NB4 (cell line): ENCODE data around the gene CACNA1A.

Experiments used
- DNase-seq: peaks from one replicate; pipeline ENCODE4 v3.0.0; 2010; ENCODE audit warnings: low read depth
- H3K4me3 ChIP-seq: one replicate; pipeline ENCODE4 v1.5.1; 2011; ENCODE audit warnings: mild to moderate bottlenecking, low read depth, low read length, moderate library complexity
- MYC ChIP-seq: IDR thresholded peaks from 2 replicates; pipeline ENCODE4 v1.6.1; 2011; ENCODE audit warnings: low read depth, low read length
- POLR2A ChIP-seq: IDR thresholded peaks from 2 replicates; pipeline ENCODE4 v1.6.1; 2011; ENCODE audit warnings: mild to moderate bottlenecking; ENCODE audit not compliant: insufficient read length; ENCODE audit errors: extremely low read depth
- TF ChIP-seq, protein P1 (sequence below): IDR thresholded peaks from 2 replicates; pipeline ENCODE4 v1.6.1; 2011; ENCODE audit warnings: low read depth, low read length
- TF ChIP-seq, protein P2 (sequence below): IDR thresholded peaks from one replicate; pipeline ENCODE4 v1.5.1; 2012; ENCODE audit warnings: low read depth, low read length

Gene CACNA1A

DNA sequence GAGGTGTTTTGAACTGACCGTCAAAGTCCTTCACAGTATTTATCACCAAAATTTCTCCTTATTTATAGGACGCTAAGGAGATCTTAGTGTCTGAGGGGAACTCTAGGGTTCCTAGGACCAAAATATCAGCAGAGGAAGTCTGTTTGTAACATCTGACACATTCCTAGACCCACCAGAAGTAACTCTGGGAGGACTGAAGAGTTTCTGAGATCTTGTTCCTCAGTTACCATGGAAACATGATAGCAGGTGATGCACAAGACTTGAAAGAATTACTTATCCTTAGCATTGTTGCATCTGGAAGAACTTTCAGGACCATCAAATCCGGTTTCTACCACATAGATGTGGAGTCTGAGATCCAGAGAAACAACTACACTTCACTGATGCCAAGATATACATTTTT lies 191.5 kb downstream of the CACNA1A start:
- no peak for DNase-seq
- TF ChIP-seq, protein P1, sequence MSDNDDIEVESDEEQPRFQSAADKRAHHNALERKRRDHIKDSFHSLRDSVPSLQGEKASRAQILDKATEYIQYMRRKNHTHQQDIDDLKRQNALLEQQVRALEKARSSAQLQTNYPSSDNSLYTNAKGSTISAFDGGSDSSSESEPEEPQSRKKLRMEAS: no peak
- TF ChIP-seq MYC (no peak), POLR2A (no peak)
- TF ChIP-seq, protein P2, sequence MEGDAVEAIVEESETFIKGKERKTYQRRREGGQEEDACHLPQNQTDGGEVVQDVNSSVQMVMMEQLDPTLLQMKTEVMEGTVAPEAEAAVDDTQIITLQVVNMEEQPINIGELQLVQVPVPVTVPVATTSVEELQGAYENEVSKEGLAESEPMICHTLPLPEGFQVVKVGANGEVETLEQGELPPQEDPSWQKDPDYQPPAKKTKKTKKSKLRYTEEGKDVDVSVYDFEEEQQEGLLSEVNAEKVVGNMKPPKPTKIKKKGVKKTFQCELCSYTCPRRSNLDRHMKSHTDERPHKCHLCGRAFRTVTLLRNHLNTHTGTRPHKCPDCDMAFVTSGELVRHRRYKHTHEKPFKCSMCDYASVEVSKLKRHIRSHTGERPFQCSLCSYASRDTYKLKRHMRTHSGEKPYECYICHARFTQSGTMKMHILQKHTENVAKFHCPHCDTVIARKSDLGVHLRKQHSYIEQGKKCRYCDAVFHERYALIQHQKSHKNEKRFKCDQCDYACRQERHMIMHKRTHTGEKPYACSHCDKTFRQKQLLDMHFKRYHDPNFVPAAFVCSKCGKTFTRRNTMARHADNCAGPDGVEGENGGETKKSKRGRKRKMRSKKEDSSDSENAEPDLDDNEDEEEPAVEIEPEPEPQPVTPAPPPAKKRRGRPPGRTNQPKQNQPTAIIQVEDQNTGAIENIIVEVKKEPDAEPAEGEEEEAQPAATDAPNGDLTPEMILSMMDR: no peak
- H3K4me3 ChIP-seq: no peak overlapping the region

DNA sequence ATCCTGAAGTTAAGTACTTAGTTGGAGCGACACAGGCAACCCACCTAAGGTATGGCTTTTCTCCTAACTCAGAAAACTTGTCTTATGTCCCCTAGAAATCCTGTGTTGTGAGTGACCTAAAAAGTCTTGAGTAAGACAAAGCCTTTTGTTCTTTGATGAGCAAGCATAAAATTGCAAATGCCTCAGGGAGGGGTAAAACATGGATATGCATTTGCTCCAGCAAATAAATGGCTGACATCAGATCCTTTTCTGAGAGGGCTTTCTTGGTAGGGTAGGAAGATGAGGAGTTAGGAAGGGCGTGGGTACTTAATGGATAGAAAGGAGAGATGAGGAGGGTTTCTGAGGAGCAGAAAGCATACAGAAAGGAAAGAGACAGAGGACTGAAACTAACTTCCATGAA lies 192.4 kb downstream of the CACNA1A start:
- H3K4me3 ChIP-seq: no peak overlapping the region
- no peak for DNase-seq
- TF ChIP-seq POLR2A (no peak), MYC (no peak)
- TF ChIP-seq, protein P2: no peak
- TF ChIP-seq, protein P1: no peak

DNA sequence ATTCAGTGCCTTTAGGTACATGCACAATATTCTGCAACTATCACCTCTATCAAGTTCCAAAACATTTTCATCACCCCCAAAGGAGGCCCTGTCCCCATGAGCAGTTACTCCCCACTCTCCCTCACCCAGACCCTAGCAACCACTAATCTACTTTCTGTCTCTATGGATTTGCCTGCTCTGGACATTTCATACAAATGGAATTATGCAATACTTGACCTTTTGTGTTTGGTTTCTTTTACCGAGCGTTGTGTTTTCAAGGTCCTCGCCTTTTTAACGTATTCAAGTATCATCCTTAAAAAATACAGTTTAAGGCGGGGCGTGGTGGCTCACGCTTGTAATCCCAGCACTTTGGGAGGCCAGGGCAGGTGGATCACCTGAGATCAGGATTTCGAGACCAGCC lies 196.4 kb downstream of the CACNA1A start:
- TF ChIP-seq POLR2A: no peak
- TF ChIP-seq, protein P2: no peak
- no peak for DNase-seq
- no peak overlapping the region for H3K4me3 ChIP-seq

DNA sequence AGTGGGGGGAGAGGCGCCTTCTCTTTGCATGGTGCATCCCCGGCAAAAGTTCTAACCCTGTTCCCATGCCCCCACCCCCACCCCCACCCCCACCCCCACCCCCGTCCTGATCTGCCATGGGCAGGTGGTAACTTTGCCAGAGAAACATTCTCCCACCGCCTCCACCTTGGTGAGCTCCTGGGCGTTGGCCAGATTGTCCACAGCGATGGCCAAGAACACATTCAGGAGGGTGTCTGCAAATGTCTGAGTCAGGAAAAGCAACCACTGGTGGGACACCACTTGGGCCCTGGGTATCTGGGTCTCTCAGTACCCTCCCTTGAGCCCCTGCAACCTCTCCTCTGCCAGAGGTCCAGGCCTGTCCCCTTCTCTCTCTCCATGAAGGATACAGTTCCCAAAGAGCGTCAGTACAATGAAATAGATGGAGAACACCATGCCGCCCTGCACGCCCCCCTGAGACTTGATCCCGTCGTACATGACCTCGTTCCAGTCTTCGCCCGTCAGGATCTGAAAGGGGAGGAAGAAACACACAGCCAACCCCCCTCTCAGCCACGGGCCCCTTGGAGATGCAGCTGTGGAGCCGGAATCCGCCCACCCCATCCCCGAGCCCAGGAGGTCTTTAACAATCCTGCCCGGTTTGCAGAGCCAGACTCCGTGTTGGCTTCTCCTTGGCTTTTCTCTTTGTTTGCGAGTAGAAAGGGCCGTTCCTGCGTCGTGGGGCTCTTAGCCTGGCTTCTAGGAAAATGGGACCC lies 202.7 kb downstream of the CACNA1A start:
- no peak overlapping the region for H3K4me3 ChIP-seq
- DNase-seq: no peak
- TF ChIP-seq POLR2A: no peak
- no peak for TF ChIP-seq MYC
- TF ChIP-seq, protein P2: no peak
- TF ChIP-seq, protein P1: no peak

DNA sequence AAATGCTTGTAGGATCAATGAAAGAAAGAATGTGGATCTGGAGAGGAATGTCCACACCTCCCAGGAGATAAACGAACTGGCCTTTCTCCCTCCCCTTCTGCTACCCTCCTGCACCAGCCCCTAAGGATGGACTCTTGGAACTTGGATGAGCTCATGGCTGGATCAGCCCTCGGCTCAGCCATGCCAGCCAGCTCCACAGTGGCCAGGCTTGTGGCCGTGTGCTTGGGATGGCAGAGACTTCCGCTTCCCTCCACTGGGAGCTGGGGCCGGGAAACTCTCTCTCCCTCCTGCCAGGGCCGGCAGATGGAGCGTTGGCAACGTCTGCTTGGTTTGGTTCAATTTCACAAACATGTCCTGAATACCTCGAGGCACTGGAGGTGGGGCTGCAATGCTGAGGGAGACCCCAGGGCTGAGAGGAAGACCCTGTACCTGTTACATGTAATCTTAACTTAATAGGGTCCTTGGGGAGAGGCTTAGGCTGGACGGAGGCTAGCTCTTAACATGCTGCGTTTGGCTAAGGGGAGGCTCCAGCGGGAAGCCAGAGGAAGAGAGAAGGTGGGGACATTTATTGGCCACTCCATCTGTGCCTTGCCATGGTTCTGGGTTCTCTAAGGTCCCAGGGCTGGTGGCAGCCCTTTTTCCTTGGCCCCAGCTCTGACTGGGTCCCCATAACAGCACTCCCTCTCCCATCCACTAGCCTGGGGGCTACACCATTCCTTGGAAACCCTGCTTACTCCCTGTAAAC lies 203.6 kb downstream of the CACNA1A start:
- TF ChIP-seq, protein P1: no peak
- TF ChIP-seq MYC: no peak
- TF ChIP-seq POLR2A: no peak
- TF ChIP-seq, protein P2: no peak
- no peak overlapping the region for H3K4me3 ChIP-seq
- DNase-seq: no peak
